Lower leg skin (tissue), 4 donors: ENCODE data around the gene NCKAP5L. TPM values are rescaled to one million over a fixed set of nuclear protein-coding genes. Genes with fewer than 3 reads are reported as not detected.
A peak's percentile ranks its signal among the peaks of the same experiment; 100 is the strongest.
"Not testable (repeated sequence)": the region's sequence is repeated elsewhere in the genome, so short reads cannot be mapped to it uniquely, and the experiment has no call there.

Experiments used
- DNase-seq, 2 donors: peaks; one replicate each; pipeline ENCODE4 v3.0.0-alpha.2; 2019; ENCODE audit warnings: low spot score in 2 of 2
- H3K4me3 ChIP-seq: fragments of 200-600 bp; sonication (generic); 2 replicates; pipeline ENCODE4 v1.5.1; 2017; ENCODE audit warnings: mild to moderate bottlenecking, low read depth; ENCODE audit not compliant: poor library complexity, severe bottlenecking
- CTCF ChIP-seq, 3 donors: fragments of 450-650 bp; IDR thresholded peaks; one replicate each; pipeline ENCODE4 v1.5.1; 2016; ENCODE audit warnings: antibody characterized with exemption in 3 of 3, mild to moderate bottlenecking in 3 of 3, moderate library complexity in 2 of 3
- POLR2A ChIP-seq, 2 donors: fragments of 450-650 bp; IDR thresholded peaks; one replicate each; pipeline ENCODE4 v1.6.1; 2016 to 2017; ENCODE audit warnings: antibody characterized with exemption in 2 of 2, mild to moderate bottlenecking in 1 of 2, moderate library complexity in 1 of 2
- WGBS, 2 donors: methylation state at CpG; one replicate each; pipeline ENCODE4 v1.1.5; 2018; 5-methylcytosine and 5-hydroxymethylcytosine counted together
- intact Hi-C: fragments of 100-400 bp; cut with DNase I; formaldehyde crosslinking; loops from one replicate; pipeline ENCODE4 v1.15.0; 2023; ENCODE audit warnings: low total_unique reads
- total RNA-seq, 4 donors: library from RNA; depleted of rRNA; stranded (reverse); fragments of >200 nt; gene quantifications; one replicate each; pipeline ENCODE4 v1.1.0, GENCODE V29; 2016

NCKAP5L gene
- total RNA-seq, 4 donors from 2014 or later: 6.1 to 12.9 (median 9.0) TPM

- TF ChIP-seq CTCF (IDR thresholded peaks at IDR 0.05): no peak
- no peak for TF ChIP-seq POLR2A (IDR thresholded peaks at IDR 0.05)
- peak in 1 of 2 donors; percentile 72 for DNase-seq
- 68 to 73% methylated on average over 12 of the region's 12 CpGs for WGBS, 2 donors
- no peak overlapping the region for H3K4me3 ChIP-seq
- intact Hi-C loops: no loop called here
Measured at GRCh38 chr12:49874142-49874897, 46.1 kb upstream of the NCKAP5L start.

- DNase-seq: peak in 1 of 2 donors; percentile 54
- WGBS, 2 donors: 74 to 83% methylated on average over 3 of the region's 3 CpGs
- intact Hi-C loops: no loop called here
- H3K4me3 ChIP-seq: no peak overlapping the region
- TF ChIP-seq POLR2A (IDR thresholded peaks at IDR 0.05) (no peak), CTCF (IDR thresholded peaks at IDR 0.05) (no peak)
Measured at GRCh38 chr12:49873361-49873934, 45.2 kb upstream of the NCKAP5L start.

- WGBS, 2 donors: 60 to 68% methylated on average over 6 of the region's 6 CpGs
Measured at GRCh38 chr12:49872781-49873181, 44.6 kb upstream of the NCKAP5L start.

GRCh38 chr12:49872381-49872780 lies 44.2 kb upstream of the NCKAP5L start:
- no peak for TF ChIP-seq POLR2A (IDR thresholded peaks at IDR 0.05)
- no peak for TF ChIP-seq CTCF (IDR thresholded peaks at IDR 0.05)
- WGBS, 2 donors: 93 to 96% methylated on average over 5 of the region's 5 CpGs
- intact Hi-C loops: no loop called here
- DNase-seq: peak in 1 of 2 donors; percentile 64
- H3K4me3 ChIP-seq: no peak overlapping the region

More at GRCh38 chr12:49872781-49873181, 44.6 kb upstream of the NCKAP5L start:
- no peak overlapping the region for H3K4me3 ChIP-seq
- TF ChIP-seq POLR2A (IDR thresholded peaks at IDR 0.05): no peak
- TF ChIP-seq CTCF (IDR thresholded peaks at IDR 0.05): no peak
- intact Hi-C loops: no loop called here
- DNase-seq: peak in 1 of 2 donors; percentile 60

GRCh38 chr12:49871811-49872251 lies 43.6 kb upstream of the NCKAP5L start:
- 94 to 95% methylated on average over 8 of the region's 8 CpGs for WGBS, 2 donors
- DNase-seq: peak in 1 of 2 donors; percentile 62
- H3K4me3 ChIP-seq, intact Hi-C loops: not testable (repeated sequence)

GRCh38 chr12:49871263-49871561 lies 43.0 kb upstream of the NCKAP5L start:
- H3K4me3 ChIP-seq: no peak overlapping the region
- TF ChIP-seq CTCF (IDR thresholded peaks at IDR 0.05) (no peak), POLR2A (IDR thresholded peaks at IDR 0.05) (no peak)
- 76 to 94% methylated on average over 4 of the region's 4 CpGs for WGBS, 2 donors
- DNase-seq: no peak
- intact Hi-C loops: no loop called here
